Activated CD8-positive, alpha-beta memory T cell treated with anti-CD3 and anti-CD28 coated beads, Interleukin-2, amount 50 U/mL, for 1 hour (primary cell): ENCODE measurements around the gene GRM7.

Source experiments
- DNase-seq: peaks from one replicate; pipeline ENCODE4 v3.0.0-alpha.2; 2020; ENCODE audit errors: extremely low read depth

GRM7 gene

DNA sequence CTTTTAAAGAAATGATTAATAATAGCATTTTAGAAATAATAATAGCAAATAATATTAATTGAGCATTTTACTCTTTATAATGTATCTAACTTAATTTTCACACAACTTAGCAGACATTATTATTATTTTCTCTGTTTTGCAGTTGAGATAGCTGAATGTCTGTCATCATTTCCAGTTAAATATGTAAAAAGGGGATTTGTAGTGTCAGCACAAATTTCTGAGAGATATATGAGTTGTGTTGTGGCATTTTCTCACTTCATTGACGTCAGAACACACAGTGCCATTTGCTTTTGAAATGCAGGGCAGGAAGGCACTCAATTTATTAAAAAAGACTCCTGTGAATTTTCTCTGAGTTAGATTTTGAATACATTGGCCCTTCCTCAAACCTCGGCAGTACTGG lies 111.0 kb downstream of the GRM7 start:
- no peak for DNase-seq

DNA sequence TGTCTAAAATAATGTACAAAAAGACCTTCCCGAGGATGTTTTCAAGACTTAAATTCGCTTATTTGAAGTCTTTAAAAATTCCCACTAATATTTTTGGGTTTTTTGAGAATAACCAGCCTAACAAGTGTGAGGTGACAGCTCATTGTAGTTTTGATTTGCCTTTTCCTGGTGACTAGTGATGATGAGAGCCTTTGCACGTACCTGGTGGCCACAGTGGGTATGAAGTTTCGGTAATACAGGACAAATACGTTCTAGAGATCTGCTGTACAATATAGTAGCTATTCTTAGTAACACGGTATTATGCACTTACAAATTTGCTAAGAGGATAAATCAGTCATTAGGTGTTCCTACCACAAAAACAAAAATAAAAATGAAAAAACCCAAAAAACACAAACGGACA lies 124.9 kb downstream of the GRM7 start:
- DNase-seq: no peak

DNA sequence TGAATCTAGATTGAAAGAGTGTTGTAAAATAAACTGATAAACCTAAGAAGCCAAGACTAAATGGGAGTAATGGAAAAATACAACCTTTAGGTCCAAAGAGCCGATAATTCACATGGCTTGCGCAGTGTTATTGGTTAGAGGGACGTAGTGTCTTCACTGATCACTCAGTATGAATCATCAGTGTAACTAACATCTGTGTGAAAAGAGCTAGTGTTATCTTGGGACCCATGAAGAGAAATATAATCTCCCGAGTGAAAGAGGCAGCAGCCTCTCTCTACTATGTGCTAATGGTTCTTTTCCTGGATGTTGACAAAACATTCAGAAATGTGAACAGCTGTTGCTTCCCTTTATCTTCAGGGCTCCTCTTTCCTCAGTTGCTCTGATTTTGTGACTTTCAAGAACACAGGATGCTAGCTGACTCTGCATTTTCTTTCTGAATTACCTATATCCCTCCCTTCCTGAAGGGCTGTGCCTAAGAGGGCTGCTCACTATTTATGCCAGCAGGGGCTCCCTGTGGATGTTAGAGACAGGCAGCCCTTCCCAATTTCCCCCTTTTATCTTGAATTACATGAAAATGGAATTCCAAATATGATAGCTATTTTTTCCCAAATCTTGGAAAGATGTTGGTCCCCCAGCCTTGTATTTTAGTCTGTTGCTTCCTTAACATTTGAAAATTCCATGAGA lies 128.8 kb downstream of the GRM7 start:
- DNase-seq: no peak

DNA sequence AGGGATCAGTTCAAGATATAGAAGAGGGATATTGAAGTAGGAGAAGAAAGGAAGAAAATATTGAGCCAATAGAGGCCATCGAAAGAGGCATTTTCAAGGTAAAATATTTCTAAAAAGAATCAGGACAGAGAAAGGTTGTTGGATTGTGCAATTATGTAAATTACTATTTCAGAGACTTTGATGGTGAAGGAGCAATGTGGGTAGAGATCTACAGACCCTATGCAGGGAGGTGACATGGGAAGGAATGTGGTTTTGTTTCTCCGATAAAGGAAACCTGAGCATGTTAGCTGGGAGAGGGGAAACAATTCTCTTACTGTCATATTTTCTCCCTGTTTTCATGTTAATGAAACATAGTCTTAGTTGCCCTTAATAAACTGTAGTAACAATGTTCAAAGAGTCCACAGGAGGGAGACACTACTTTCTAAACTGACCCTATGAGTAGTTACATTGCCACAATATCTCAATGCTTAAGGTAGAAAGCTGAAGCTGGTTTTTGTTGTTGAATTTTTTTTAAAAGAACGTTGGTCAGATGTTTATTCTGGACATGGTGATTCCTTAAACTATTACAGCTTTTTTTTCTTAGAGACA lies 133.3 kb downstream of the GRM7 start:
- DNase-seq: no peak

DNA sequence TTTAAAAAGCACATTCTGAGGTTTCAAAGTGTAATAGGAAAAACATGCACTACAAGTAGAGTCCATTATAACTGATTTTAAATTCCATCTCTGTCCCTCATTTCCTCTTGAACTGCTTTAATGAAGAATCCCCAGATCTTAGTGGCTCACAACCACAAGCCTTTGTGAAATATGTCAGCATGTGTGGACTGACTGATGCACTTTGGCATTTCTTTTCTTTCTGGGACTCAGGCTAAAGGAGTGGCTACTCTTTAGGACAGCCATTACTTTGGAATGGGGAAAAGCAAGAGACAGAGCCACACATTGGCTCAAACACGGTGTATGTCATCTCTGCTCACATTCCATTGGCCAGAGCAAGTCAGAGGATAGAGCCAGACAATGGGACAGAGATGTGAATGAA lies 139.6 kb downstream of the GRM7 start:
- no peak for DNase-seq

DNA sequence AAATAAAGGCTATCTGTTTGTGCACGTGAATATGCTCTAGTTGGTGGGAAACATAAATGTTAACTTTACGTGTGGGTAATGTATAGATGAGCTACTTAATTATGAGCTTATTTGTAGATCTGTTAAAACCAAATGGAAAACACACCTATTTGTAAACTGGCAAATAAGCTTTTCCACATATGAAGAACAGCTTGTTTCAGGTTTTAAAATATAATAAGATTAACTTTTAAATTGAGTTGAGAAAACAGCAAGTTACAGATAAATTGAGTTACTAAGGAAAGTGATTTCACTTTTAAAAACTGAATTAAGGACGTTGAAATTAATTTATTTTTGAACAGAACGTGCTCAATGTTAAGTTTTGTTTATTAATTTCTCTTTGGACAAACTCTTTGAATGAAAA lies 140.5 kb downstream of the GRM7 start:
- DNase-seq: no peak

DNA sequence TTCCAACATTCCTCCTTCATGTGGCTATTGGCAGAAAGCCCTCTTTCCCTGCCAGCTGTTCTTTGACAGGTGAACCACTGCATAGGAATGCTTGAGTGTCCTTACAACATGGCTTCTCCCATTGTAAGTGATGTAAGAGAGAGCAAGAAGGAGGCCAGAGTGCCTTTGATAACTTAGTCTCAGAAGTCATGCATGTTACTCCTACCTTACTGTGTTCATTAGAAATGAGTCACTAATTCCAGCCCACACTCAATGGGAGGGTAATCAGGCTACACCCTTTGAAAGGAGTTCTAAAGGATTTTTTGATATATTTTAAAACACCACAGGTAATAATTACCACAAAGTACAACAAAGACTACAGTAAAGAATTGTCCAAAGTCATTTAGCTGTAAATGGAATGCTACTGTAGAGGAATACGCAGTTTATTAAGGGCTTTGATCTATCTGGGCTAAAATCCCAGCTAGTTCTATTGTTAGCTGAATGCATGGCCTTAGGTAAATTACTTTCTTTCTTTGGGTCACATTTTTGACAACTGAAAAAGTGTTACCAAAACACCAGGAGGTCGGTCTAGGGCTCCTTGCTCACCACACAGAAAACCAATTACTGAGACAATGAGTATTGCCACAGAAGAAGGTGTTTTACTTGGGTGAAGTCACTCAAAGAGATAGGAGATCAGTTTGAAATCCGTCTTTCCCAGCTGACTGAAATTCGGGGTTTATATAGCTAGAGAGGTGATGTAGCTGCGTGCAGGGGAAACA lies 154.9 kb downstream of the GRM7 start:
- DNase-seq: no peak

DNA sequence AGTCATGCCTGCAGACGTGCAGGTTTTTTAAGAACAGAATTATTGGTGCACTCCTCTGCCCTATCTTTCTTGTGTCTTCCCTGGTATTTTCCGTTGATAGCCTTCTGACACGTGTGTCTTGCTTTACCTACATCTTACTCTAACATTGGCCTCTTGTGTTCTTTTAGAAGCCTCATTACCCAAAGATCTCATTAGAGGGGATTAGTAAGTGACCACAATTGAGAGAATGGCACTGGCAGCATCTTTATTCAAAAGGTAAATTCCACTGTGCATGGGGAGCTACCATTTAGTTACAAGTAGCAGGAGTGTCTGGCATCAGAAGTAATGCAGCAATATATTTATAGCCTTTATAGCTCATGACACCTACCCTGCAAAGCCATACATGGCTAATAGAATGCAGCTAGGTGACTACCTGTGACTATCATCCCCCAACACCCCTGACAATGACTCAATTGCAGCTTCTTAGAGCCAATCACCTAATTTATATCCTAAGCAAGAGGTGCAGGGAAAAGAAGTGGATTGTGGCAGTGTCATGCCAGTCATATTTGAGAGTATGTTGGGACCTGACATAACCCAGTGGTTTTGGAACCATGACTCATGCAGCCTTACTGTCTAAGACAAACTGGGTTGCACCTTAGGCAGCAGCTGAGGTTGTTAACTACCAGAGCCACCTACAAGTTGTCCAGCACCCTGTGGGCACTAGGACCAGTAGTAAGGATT lies 164.8 kb downstream of the GRM7 start:
- DNase-seq: no peak

DNA sequence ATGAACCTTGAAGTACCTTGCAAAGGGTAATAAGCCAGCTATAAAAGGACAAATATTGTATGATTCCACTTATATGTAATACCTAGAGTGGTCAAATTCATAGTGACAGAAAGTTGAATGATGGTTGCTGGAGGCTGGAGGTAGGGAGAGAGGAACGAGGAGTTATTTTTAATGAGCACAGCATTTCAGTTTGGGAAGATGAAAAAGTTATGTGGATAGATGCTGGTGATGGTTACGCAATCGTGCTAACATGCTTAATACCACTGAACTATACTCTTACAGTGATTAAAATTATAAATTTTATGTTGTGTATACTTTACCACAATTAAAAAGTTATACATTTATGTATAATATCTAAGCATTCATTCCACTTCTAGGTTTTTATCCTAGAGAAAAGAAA lies 168.6 kb downstream of the GRM7 start:
- no peak for DNase-seq

DNA sequence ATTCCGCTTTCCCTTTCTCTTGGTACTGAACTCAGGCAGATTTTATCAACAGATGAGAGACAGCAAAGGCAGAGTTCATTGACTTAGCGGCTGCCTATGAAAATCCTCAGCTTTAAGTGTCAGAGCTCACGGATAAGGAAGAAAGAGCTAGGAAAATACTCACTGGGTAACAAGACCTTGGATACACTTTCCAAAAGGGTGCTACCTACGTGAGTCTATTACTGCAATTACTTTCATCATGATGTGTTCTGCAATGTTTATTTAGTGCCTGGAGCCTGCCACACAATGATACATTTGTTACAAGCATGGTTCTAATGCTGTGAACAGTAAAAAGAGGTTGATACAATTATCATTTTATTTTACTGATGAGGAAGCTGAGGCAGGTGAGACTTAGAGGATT lies 177.5 kb downstream of the GRM7 start:
- no peak for DNase-seq

DNA sequence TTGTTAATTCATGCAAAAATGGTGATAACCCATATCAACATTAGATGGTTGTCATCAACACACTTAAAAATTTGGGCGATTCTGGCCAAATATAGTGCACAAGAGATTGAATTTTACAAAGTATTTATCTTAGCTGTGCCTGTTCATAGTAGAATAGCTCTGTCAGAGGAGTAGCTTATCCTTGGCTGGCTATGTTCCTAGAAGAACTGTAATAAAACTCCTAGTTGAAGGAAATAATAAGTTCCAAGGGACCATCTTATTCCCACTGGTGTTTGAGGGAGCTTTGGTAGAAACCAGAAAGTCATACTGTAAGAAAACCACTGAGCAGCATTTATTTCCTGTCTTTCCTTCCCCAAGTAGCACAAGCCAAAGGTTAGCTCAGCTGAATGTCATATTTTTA lies 201.8 kb downstream of the GRM7 start:
- DNase-seq: no peak

DNA sequence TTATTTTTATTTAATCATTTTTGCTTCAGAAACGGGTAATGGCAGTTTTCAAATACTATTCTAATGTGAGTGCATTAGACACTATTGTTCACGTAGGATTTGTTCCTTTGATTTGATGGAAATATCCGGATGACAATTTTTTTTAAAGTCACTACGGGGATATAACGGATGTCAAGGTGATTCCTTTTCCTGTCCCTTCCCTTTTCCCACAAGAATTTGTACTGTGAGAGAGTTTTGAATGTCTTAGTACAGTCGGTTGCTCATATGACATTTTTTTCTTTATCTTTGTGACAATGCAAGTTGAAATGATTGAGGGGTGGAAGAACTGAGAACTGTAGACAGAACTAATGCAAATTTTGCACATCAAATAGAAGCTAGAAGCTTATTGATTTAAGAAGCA lies 209.5 kb downstream of the GRM7 start:
- no peak for DNase-seq

DNA sequence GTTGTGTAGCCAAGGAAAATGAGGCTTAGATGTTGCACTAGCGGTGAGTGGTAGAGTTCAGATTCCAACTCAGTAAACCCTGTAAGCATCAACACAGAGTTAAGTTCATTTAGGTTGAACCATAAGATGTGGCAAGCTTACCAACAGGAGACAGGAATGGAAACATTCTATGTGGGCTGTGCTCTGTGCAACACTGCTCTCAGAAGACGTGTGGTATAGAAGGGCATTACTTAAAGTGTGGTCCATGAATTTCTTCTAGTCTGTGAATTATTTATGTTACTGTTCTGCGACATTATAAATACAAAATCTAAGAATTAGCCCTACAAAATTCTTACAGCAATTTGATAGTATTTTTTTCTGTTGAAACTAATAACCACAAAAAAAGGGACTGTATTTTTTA lies 213.3 kb downstream of the GRM7 start:
- DNase-seq: no peak

DNA sequence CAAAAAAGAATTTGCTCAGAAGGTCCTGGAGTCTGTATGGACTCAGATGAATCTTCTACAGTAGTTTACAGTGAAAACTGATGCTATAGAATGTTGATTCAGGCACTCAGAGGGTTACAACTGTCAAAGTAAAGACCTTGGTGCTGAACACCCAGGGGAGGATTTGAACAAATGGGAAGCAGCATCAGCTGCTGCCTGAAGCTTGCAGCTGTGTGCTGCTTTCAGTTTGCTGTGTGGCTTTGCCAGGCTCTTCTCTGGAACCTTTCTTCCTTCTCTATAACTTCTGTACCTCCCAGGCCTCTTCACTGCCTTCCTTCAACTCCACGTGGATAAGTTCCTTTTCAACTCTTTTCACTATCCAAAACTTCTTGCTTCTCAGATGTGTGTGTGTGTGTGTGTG lies 214.2 kb downstream of the GRM7 start:
- no peak for DNase-seq

DNA sequence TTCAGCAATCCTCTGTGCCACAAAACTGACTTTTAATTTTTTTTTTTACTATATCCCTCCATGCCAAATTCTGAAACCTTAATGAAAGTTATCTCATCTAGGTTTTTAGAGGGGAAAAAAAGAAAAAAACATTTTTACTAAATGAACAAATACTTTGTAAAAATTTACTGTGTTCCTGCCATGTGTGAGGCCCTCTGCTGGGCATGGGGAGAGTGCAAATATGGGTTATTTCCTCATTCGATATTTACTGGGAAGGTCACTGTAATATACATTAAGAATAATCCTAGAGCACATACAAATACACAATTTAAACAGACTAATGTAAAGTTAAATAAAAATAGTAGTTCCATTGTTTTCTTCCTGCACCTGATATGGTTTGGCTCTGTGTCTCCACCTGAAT lies 215.0 kb downstream of the GRM7 start:
- DNase-seq: no peak

DNA sequence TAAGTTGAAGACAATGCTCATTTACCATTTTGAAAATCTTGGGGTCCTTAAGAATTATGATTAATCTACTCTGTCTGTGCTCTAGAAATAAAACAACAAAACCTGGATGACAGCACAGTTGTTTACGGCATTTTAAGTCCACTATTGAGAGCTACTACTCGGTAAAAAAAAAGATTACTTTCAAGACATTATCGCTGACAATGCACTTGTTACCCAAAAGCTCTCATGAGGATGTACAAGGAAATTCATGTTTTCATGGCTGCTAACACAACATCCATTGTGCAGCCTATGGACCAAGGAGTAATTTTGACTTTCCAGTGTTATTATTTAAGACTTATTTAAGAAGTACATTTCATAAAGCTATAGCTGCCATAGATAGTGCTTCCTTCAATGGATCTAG lies 221.3 kb downstream of the GRM7 start:
- no peak for DNase-seq

DNA sequence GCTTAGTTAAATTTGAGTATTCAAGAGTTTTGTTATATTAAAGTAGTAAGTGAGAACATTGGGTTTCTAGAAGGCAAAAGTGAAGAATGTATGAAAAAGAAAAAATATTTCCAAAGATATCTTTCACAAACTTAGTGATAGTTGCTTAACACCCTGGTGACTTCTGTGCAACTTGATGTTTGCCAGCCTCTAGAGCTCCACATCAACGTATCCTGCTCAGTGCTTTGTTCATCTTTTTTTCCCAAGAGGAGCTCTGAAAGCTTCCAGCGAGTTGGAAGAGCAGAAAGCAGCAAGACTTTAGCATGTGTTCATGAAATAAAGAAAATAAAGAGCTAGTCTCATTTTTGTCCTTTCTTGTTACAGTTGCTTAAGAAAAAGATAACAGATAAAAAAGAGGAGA lies 225.5 kb downstream of the GRM7 start:
- DNase-seq: no peak

DNA sequence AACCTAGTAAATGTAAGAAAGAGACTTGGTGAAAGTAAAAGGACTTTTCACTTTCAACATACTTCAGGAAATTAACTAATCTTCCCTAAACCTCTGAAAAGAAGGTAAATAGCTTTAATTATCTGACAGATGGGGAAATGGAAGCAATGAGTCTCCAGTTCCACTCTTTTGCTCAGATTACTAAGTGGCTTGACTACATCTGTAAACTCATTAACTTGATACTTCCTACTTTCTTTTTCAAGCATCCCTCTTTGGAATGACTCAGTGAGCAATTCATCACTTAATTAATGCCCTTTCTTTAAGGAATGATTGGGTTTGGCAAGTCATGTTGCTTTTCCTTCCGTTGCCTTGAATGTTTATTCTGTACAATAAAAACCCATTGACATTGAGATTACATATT lies 234.2 kb downstream of the GRM7 start:
- no peak for DNase-seq

DNA sequence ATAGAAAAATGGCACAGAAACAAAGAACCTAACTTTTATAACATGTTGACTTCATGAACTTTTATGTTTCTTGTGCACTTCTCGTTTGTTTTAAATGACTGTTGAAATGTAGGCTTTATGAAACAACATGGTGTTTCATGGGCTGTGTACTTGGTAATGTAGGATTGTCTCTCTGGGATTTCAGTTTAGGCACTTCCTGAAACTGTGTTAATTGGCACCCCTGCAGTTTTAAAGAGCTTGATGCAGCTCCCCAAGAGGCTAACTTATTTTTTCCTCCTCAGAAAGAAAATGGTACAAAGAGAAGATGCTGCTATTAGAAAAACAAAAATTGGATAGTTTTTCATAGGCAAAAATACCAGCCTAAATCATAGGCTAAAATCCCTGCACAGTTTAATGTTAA lies 239.2 kb downstream of the GRM7 start:
- no peak for DNase-seq

DNA sequence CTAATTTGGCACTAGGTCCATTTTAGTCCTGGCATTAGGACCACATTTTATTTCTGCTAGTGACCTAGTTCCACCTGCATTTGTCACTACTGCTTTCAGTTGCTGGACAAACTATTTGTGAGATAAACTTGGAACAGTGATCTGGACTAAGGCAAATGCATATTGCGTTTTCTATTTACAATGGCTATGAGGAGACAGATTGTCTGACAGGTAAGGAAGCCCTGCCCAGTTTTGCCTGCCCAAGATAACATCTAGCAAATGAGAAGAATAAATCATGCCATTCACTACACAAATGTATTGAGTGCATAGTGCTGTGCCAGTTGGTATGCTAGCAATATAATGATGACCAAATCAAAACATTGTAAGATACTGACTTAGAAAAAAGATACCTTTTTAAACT lies 245.7 kb downstream of the GRM7 start:
- no peak for DNase-seq

DNA sequence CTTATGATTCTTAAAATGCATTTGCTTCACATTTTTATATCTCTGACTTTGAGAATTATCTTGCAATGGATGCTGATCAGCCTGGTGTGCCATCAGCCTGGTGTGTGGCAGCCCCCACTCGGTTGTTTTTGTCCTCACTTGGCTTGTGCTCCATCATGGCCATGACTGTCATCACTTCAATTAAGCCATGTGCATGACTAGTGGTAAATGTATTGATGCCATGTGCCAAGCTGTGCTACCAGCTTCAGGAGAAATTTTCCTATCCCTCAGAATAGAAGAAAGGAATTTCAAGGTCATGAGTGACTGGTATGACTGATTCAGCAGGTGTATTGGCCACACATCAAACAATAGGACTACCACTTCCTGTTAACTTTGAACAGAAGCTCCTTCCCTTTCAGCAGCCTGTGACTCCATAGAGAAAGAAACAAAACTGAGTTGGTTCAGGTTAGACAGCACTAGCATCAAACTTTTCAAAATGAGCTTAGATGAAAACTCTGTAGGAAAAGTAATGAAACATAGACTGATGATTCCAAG lies 251.7 kb downstream of the GRM7 start:
- no peak for DNase-seq

DNA sequence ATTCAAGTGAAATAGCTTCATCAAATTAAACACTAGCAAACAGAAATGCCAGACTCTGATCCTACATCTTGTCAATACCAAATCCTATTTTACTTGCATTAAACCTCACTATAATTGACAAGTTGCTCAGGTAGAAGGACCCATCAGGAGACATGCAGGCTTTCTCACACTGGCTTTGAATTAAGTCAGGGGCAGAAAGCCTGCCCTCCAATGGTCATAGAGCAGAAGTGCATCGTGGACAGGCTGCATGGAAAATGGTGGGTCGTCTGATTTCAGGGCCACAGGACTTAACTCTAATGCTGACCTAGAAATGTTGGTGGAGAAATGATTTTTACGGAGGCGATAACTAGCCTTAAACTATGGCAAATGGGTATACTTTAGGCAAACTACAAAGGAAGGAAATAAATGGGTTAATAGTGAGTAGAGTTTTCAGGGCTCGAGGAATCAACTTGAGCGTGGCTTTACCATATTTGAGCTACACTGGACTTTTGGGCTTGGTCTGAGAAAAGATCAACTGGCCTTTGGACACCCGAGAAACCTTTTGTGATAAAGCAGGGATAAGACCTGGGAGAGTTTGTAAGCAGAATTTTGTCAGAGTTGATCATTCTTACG lies 283.9 kb downstream of the GRM7 start:
- no peak for DNase-seq
